HG02840 (cell line): ENCODE results near the gene GPR161.
"Not testable (repeated sequence)": the region's sequence is repeated elsewhere in the genome, so short reads cannot be mapped to it uniquely, and the experiment has no call there.

Experiments
- ATAC-seq: cut with Tn5 transposase; IDR thresholded peaks from one replicate; pipeline ENCODE4 v1.9.1; 2021; ENCODE audit warnings: mild to moderate bottlenecking, moderate library complexity, moderate number of reproducible peaks; ENCODE audit not compliant: unreplicated experiment, low FRiP score

GPR161 gene

GRCh38 chr1:168136709-168137514 lies at the start of gene GPR161:
Gene GPR161 (minus strand): TSS chr1:168136930. CDS start chr1:168104850, 32,080 bp downstream.
- no peak for ATAC-seq

- not testable (repeated sequence) for ATAC-seq
Measured at GRCh38 chr1:168181063-168181720, 44.5 kb upstream of the GPR161 start.

- no peak for ATAC-seq
Measured at GRCh38 chr1:168180148-168180524, 43.4 kb upstream of the GPR161 start.

- ATAC-seq: no peak
Measured at GRCh38 chr1:168179438-168180147, 42.9 kb upstream of the GPR161 start.

- ATAC-seq: peak; percentile 87
Measured at GRCh38 chr1:168178638-168179437, 42.1 kb upstream of the GPR161 start, which contains the start of gene TIPRL. Gene TIPRL (plus strand): TSS chr1:168178962. CDS start chr1:168179078, 116 bp downstream.

GRCh38 chr1:168178227-168178637 lies 41.5 kb upstream of the GPR161 start:
- no peak for ATAC-seq

- no peak for ATAC-seq
Measured at GRCh38 chr1:168172250-168172915, 35.7 kb upstream of the GPR161 start.

- no peak for ATAC-seq
Measured at GRCh38 chr1:168170564-168171508, 34.1 kb upstream of the GPR161 start.

- no peak for ATAC-seq
Measured at GRCh38 chr1:168167806-168168205, 31.1 kb upstream of the GPR161 start.

- ATAC-seq: no peak
Measured at GRCh38 chr1:168164771-168165170, 28.0 kb upstream of the GPR161 start.

- no peak for ATAC-seq
Measured at GRCh38 chr1:168163670-168164069, 26.9 kb upstream of the GPR161 start.

GRCh38 chr1:168161459-168161858 lies 24.7 kb upstream of the GPR161 start:
- ATAC-seq: no peak

GRCh38 chr1:168159979-168160378 lies 23.2 kb upstream of the GPR161 start:
- ATAC-seq: no peak

- ATAC-seq: no peak
Measured at GRCh38 chr1:168159251-168159650, 22.5 kb upstream of the GPR161 start.

GRCh38 chr1:168157638-168158037 lies 20.9 kb upstream of the GPR161 start:
- no peak for ATAC-seq

GRCh38 chr1:168155910-168156309 lies 19.2 kb upstream of the GPR161 start:
- ATAC-seq: no peak

GRCh38 chr1:168154707-168155106 lies 18.0 kb upstream of the GPR161 start:
- not testable (repeated sequence) for ATAC-seq

GRCh38 chr1:168151935-168152334 lies 15.2 kb upstream of the GPR161 start:
- ATAC-seq: no peak

- no peak for ATAC-seq
Measured at GRCh38 chr1:168150283-168150682, 13.6 kb upstream of the GPR161 start.
